Right lobe of liver (tissue), 4 donors: ENCODE measurements around the gene ITGA11.

Source experiments
- POLR2A ChIP-seq: fragments of 450-650 bp; IDR thresholded peaks from one replicate; pipeline ENCODE4 v1.6.1; 2017; ENCODE audit warnings: antibody characterized with exemption, mild to moderate bottlenecking
- TF ChIP-seq, protein P1 (sequence below), 4 donors: fragments of 200-600 bp in 3 of 4; fragments of 450-650 bp in 1 of 4; IDR thresholded peaks; one replicate each; pipeline versions ENCODE4 v1.5.1 to v1.8.0; 2016 to 2022; ENCODE audit warnings: antibody characterized with exemption in 4 of 4, mild to moderate bottlenecking in 2 of 4
- donor health status: DM: no; HTN: no; CAD: no.
- donor health status: DM: no; HTN: no; CAD: no.
- donor health status: DM: no; HTN: yes; CAD: no.

DNA sequence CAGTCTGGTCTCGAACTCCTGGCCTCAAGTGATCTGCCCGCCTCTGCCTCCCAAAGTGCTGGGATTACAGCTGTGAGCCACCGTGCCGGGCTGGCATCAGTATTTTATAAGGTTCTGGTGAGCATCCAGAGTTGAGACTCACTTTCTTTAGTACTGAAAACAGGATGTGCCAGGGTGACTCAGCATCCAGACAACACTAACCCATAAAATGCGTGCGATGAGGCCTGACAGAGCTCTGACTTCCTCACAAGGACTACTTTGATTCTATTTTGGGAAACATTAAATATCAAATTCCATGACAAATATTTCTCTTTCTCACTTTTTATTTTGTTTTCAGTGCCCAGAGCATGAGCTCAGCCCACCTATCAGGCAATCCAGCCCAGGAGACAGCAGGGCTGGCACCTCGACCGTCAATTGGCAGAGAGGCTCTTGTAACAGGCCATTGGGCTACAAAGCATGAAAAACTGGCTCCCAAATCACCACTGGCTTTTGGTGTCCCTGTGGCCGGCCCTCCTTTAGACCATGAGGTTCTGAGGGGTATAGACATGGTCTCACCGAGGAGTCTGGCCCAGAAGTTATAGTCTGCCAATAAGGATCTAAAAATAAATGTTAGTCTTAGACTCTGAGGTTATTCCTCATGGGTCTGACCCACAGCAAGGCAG, 79.4 kb downstream of the ITGA11 start:
- TF ChIP-seq, protein P1, sequence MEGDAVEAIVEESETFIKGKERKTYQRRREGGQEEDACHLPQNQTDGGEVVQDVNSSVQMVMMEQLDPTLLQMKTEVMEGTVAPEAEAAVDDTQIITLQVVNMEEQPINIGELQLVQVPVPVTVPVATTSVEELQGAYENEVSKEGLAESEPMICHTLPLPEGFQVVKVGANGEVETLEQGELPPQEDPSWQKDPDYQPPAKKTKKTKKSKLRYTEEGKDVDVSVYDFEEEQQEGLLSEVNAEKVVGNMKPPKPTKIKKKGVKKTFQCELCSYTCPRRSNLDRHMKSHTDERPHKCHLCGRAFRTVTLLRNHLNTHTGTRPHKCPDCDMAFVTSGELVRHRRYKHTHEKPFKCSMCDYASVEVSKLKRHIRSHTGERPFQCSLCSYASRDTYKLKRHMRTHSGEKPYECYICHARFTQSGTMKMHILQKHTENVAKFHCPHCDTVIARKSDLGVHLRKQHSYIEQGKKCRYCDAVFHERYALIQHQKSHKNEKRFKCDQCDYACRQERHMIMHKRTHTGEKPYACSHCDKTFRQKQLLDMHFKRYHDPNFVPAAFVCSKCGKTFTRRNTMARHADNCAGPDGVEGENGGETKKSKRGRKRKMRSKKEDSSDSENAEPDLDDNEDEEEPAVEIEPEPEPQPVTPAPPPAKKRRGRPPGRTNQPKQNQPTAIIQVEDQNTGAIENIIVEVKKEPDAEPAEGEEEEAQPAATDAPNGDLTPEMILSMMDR (IDR thresholded peaks at IDR 0.05): no peak
- no peak for TF ChIP-seq POLR2A
